Lower leg skin (tissue), 4 donors: ENCODE data around the gene CCT7. TPM values are rescaled to one million over a fixed set of nuclear protein-coding genes. Genes with fewer than 3 reads are reported as not detected.

ENCODE experiments used
- DNase-seq, 2 donors: peaks; one replicate each; pipeline ENCODE4 v3.0.0-alpha.2; 2019; ENCODE audit warnings: low spot score in 2 of 2
- H3K4me3 ChIP-seq: fragments of 200-600 bp; sonication (generic); 2 replicates; pipeline ENCODE4 v1.5.1; 2017; ENCODE audit warnings: mild to moderate bottlenecking, low read depth; ENCODE audit not compliant: poor library complexity, severe bottlenecking
- POLR2A ChIP-seq, 2 donors: fragments of 450-650 bp; IDR thresholded peaks; one replicate each; pipeline ENCODE4 v1.6.1; 2016 to 2017; ENCODE audit warnings: antibody characterized with exemption in 2 of 2, mild to moderate bottlenecking in 1 of 2, moderate library complexity in 1 of 2
- WGBS, 2 donors: methylation state at CpG; one replicate each; pipeline ENCODE4 v1.1.5; 2018; 5-methylcytosine and 5-hydroxymethylcytosine counted together
- intact Hi-C: fragments of 100-400 bp; cut with DNase I; formaldehyde crosslinking; loops from one replicate; pipeline ENCODE4 v1.15.0; 2023; ENCODE audit warnings: low total_unique reads
- total RNA-seq, 4 donors: library from RNA; depleted of rRNA; stranded (reverse); fragments of >200 nt; gene quantifications; one replicate each; pipeline ENCODE4 v1.1.0, GENCODE V29; 2016
- TF ChIP-seq, protein P1 (sequence below), 3 donors: fragments of 450-650 bp; IDR thresholded peaks; one replicate each; pipeline ENCODE4 v1.5.1; 2016; ENCODE audit warnings: antibody characterized with exemption in 3 of 3, mild to moderate bottlenecking in 3 of 3, moderate library complexity in 2 of 3

Gene CCT7
- total RNA-seq, 4 donors from 2014 or later = 141 to 173 (median 156) TPM

DNA sequence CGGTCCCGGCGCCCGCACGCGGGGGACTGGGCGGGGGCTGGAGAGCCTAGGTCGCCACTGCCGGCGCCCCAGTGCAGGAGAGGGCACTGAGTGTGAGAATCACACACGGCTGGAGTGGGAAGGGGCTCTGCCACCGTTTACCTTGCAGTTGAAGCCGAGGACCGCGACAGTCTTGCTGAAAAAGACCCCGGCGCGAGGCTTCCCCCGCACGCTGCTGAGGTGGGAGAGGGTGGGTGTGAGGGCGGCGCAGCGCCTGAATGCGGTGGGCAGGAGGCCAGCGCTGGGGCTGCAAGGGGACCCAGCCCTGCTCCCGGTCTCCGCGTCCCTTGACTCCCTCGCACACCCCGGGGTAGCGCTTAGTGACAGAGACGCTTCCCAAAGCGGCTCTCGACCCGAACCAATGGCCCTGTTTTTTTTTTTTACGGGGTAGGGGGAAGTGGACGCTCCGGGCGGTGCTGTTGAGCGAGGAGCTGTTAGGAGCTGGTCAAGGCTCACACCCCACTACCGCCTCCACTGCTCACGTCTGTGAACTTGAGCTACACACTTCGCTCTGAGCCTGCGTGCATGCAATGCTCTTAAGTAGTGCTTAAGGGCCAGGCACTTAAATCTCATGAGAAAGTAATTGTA is 30.9 kb upstream of the CCT7 start:
- WGBS, 2 donors = 3 to 10% methylated on average over 19 to 22 of the region's 44 CpGs
- no peak overlapping the region for H3K4me3 ChIP-seq
- intact Hi-C loops = no loop called here
- no peak for TF ChIP-seq POLR2A (IDR thresholded peaks at IDR 0.05)
- TF ChIP-seq, protein P1, sequence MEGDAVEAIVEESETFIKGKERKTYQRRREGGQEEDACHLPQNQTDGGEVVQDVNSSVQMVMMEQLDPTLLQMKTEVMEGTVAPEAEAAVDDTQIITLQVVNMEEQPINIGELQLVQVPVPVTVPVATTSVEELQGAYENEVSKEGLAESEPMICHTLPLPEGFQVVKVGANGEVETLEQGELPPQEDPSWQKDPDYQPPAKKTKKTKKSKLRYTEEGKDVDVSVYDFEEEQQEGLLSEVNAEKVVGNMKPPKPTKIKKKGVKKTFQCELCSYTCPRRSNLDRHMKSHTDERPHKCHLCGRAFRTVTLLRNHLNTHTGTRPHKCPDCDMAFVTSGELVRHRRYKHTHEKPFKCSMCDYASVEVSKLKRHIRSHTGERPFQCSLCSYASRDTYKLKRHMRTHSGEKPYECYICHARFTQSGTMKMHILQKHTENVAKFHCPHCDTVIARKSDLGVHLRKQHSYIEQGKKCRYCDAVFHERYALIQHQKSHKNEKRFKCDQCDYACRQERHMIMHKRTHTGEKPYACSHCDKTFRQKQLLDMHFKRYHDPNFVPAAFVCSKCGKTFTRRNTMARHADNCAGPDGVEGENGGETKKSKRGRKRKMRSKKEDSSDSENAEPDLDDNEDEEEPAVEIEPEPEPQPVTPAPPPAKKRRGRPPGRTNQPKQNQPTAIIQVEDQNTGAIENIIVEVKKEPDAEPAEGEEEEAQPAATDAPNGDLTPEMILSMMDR (IDR thresholded peaks at IDR 0.05) = no peak
- DNase-seq = no peak

DNA sequence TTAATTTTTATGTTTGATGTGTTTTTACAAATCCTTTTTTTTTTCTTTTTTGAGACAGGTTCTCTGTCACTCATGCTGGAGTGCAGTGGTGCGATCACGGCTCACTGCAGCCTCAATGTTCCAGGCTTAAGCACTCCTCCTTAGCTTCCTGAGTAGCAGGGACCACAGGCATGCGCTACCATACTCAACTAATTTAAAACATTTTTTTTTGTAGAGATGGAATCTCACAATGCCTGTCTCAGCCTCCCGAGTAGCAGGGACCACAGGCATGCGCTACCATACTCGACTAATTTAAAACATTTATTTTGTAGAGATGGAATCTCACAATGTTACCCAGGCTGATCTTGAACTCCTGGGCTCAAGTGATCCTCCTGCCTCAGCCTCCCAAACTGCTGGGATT is 28.5 kb upstream of the CCT7 start:
- TF ChIP-seq, protein P1 (IDR thresholded peaks at IDR 0.05) = no peak
- no peak for TF ChIP-seq POLR2A (IDR thresholded peaks at IDR 0.05)
- WGBS, 2 donors = 66% methylated on average over 6 of the region's 6 CpGs
- no peak overlapping the region for H3K4me3 ChIP-seq
- intact Hi-C loops = no loop called here
- DNase-seq = no peak

DNA sequence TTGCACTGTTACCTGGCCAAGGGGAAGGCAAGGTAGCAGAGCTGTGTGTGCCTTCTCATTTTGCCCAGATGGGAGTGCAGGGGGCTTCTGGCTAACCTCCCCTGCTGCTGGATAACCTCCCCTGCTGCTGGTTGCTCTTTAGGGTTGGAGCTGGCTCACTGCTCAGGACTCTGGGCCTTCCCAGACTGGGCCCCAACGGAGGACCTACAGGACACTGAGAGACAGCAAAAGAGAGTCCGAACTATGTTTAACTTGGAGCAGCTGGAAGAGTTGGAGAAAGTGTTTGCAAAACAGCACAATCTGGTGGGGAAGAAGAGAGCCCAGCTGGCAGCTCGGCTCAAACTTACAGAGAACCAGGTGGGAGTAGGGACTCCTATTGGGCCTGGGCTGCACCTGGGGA is 25.9 kb upstream of the CCT7 start:
- 81 to 83% methylated on average over 3 of the region's 3 CpGs for WGBS, 2 donors
- TF ChIP-seq POLR2A (IDR thresholded peaks at IDR 0.05) = no peak
- TF ChIP-seq, protein P1 (IDR thresholded peaks at IDR 0.05) = no peak
- intact Hi-C loops = no loop called here
- no peak for DNase-seq
- H3K4me3 ChIP-seq = no peak overlapping the region

DNA sequence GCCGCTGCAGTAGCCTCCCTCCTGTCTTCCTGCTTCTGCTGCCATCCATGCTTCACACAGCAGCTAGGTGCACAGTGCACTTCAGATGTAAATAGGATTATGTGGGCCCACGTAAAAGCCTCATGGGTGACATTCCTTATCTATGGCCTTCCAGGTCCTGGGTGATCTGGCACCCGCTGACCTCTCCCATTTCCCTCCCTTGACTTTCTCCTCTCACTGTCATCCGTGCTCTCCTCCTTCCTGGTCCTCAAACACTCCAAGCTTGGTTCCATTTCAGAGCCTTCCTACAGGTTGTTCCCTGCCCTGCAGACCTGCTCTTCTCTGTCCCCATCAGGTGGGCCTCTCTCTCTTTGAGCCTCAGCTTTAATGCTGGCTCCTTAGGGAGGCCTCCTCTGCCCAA is 24.1 kb upstream of the CCT7 start:
- TF ChIP-seq, protein P1 (IDR thresholded peaks at IDR 0.05) = no peak
- TF ChIP-seq POLR2A (IDR thresholded peaks at IDR 0.05) = no peak
- DNase-seq = no peak
- WGBS, 2 donors = 90 to 94% methylated on average over 4 of the region's 4 CpGs
- intact Hi-C loops = no loop called here
- no peak overlapping the region for H3K4me3 ChIP-seq

DNA sequence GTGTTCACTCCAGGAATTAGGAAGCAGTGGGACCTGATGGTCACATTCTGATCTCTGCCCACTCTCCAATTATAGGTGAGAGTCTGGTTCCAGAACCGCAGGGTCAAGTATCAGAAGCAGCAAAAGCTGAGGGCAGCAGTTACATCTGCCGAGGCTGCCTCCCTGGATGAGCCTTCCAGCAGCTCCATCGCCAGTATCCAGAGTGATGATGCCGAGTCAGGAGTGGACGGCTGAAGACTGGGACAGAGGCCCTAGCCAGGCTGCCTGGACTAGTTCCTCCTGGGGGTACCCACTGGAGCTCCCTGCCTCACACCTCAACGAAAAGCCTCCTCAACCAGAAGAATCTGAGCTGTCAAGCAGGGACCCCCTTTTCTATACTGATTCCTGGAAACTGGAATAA is 23.4 kb upstream of the CCT7 start:
- 89 to 90% methylated on average over 6 of the region's 6 CpGs for WGBS, 2 donors
- no peak for DNase-seq
- no peak overlapping the region for H3K4me3 ChIP-seq
- intact Hi-C loops = no loop called here
- TF ChIP-seq POLR2A (IDR thresholded peaks at IDR 0.05) = no peak
- TF ChIP-seq, protein P1 (IDR thresholded peaks at IDR 0.05) = no peak

DNA sequence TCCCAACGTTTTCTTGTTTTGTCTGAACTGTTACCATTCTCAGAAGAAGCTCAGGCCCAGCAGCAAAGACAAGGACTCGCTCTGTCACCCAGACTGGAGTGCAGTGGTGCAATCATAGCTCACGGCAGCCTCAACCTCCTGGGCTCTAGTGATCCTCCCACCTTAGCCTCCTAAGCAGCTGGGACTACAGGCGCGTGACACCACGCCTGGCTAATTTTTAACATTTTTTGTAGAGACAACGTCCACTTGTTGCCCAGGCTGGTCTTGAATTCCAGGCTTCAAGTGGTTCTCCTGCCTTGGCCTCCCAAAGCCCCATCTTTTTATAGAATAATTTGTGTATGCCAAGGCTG is 22.0 kb upstream of the CCT7 start:
- DNase-seq = no peak
- no peak for TF ChIP-seq POLR2A (IDR thresholded peaks at IDR 0.05)
- TF ChIP-seq, protein P1 (IDR thresholded peaks at IDR 0.05) = no peak
- 77 to 83% methylated on average over 7 of the region's 7 CpGs for WGBS, 2 donors
- intact Hi-C loops = no loop called here
- H3K4me3 ChIP-seq = no peak overlapping the region
